HepG2 (cell line): ENCODE measurements around the gene MEA1.

ENCODE experiments used
- CBX5 ChIP-seq: sonication (generic); formaldehyde crosslinking; IDR thresholded peaks from 2 replicates; pipeline ENCODE4 v1.4.0; 2020; ENCODE audit warnings: missing genetic modification reagents, borderline replicate concordance
- E2F1 ChIP-seq: sonication (generic); formaldehyde crosslinking; IDR thresholded peaks from 2 replicates; pipeline ENCODE4 v1.5.0; 2020; ENCODE audit warnings: missing genetic modification reagents
- FOSL2 ChIP-seq: sonication (generic); formaldehyde crosslinking; IDR thresholded peaks from 2 replicates; pipeline ENCODE4 v1.4.0; 2020; ENCODE audit warnings: missing genetic modification reagents
- FOXM1 ChIP-seq: sonication (generic); formaldehyde crosslinking; IDR thresholded peaks from 2 replicates; pipeline ENCODE4 v1.5.0; 2020; ENCODE audit warnings: missing genetic modification reagents
- GTF2F1 ChIP-seq: fragments of 150-350 bp; IDR thresholded peaks from 2 replicates; pipeline ENCODE4 v1.6.1; 2014; ENCODE audit warnings: low read length
- HNRNPLL ChIP-seq: fragments of 200-400 bp; formaldehyde crosslinking; IDR thresholded peaks from 2 replicates; pipeline ENCODE4 v1.6.1; 2017; ENCODE audit warnings: mild to moderate bottlenecking, low read depth, low read length; ENCODE audit not compliant: poor library complexity, severe bottlenecking
- MLLT10 ChIP-seq: sonication (generic); formaldehyde crosslinking; IDR thresholded peaks from 2 replicates; pipeline ENCODE4 v1.4.0; 2020; ENCODE audit warnings: missing genetic modification reagents
- PCBP2 ChIP-seq: fragments of 200-400 bp; formaldehyde crosslinking; optimal IDR thresholded peaks from 2 replicates; pipeline ENCODE3; 2018; ENCODE audit warnings: low read length, low read depth; ENCODE audit not compliant: poor library complexity, severe bottlenecking
- ZNF17 ChIP-seq: sonication (generic); formaldehyde crosslinking; IDR thresholded peaks from 2 replicates; pipeline ENCODE4 v1.5.0; 2020; ENCODE audit warnings: mild to moderate bottlenecking, missing genetic modification reagents
- ZNF746 ChIP-seq: sonication (generic); formaldehyde crosslinking; IDR thresholded peaks from 2 replicates; pipeline ENCODE4 v1.8.0; 2022; ENCODE audit warnings: mild to moderate bottlenecking, missing genetic modification reagents
- ZNF766 ChIP-seq: sonication (generic); formaldehyde crosslinking; IDR thresholded peaks from 2 replicates; pipeline ENCODE4 v1.5.0; 2020; ENCODE audit warnings: missing genetic modification reagents, borderline replicate concordance
- TF ChIP-seq, protein P1 (sequence below): sonication (generic); formaldehyde crosslinking; IDR thresholded peaks from 2 replicates; pipeline ENCODE4 v1.5.0; 2020; ENCODE audit warnings: mild to moderate bottlenecking, missing genetic modification reagents, moderate library complexity

DNA sequence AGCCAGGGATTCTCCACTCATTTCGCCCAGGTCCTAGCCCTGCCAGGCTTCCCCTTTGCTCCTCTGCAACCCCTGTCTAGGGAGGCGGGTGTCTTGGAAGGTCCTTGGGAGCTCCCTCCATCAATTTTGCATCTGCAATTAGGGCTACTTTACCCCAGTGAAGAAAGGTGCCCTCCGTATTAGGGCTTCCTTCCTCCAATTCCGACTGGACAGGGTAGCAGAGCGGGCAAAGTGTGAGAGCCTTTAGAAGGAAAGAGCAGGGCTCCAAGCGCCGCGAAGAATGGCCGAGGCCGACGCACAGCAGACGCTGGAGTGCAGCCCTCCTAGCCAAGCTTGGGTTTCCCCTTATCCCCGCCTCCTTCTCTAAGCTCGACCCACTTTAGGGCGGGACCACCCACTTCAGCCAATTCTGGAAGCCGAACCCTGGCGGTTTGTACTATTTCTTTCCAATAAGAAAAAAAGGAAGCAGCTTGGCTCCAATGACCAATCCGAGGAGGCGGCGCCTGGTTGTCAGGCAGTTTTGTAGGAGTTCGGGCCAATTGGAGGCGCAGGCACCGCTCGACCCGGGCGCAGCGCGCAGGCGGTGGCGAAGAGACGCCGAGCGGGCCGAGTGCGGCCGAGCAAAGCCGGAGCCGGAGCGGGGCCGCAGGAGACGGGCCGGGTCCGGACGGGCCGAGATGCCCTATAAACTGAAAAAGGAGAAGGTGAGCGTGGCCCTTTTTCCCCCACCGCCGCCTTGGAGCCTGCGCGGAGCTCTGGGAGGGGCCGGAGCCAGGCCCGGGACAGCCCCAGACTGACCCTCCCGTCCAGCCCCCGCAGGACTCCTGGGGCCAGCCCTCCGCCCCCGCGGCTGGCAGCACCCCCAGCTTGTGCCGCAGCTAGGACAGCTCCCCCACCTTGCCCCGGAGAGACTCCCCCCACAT is 29.5 kb downstream of the MEA1 start, which contains the start of gene PPP2R5D:
- no peak for TF ChIP-seq MLLT10 (CRISPR knock-in tag)
- no peak for TF ChIP-seq ZNF746 (CRISPR knock-in tag)
- TF ChIP-seq FOSL2, result peak; percentile 16; the same call in 1 of the 2 replicates
- TF ChIP-seq E2F1 (CRISPR knock-in tag), result peak; percentile 80; the same call in 1 of the 2 replicates
- TF ChIP-seq GTF2F1, result no peak
- peak; percentile 92 for TF ChIP-seq HNRNPLL
- TF ChIP-seq ZNF766, result peak; percentile 66; the same call in 1 of the 2 replicates
- TF ChIP-seq, protein P1, sequence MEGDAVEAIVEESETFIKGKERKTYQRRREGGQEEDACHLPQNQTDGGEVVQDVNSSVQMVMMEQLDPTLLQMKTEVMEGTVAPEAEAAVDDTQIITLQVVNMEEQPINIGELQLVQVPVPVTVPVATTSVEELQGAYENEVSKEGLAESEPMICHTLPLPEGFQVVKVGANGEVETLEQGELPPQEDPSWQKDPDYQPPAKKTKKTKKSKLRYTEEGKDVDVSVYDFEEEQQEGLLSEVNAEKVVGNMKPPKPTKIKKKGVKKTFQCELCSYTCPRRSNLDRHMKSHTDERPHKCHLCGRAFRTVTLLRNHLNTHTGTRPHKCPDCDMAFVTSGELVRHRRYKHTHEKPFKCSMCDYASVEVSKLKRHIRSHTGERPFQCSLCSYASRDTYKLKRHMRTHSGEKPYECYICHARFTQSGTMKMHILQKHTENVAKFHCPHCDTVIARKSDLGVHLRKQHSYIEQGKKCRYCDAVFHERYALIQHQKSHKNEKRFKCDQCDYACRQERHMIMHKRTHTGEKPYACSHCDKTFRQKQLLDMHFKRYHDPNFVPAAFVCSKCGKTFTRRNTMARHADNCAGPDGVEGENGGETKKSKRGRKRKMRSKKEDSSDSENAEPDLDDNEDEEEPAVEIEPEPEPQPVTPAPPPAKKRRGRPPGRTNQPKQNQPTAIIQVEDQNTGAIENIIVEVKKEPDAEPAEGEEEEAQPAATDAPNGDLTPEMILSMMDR (CRISPR knock-in tag), result no peak
- no peak for TF ChIP-seq ZNF17 (CRISPR knock-in tag)
- TF ChIP-seq CBX5, result peak; percentile 51; the same call in 1 of the 2 replicates
- no peak for TF ChIP-seq PCBP2
- 0 out of 2 replicates have a peak, but pooled peaks have one; percentile 54 for TF ChIP-seq FOXM1 (CRISPR knock-in tag)
